ENCODE data around the gene MTUS2.
"Not testable (repeated sequence)": the region's sequence is repeated elsewhere in the genome, so short reads cannot be mapped to it uniquely, and the experiment has no call there.

The MTUS2 gene

DNA sequence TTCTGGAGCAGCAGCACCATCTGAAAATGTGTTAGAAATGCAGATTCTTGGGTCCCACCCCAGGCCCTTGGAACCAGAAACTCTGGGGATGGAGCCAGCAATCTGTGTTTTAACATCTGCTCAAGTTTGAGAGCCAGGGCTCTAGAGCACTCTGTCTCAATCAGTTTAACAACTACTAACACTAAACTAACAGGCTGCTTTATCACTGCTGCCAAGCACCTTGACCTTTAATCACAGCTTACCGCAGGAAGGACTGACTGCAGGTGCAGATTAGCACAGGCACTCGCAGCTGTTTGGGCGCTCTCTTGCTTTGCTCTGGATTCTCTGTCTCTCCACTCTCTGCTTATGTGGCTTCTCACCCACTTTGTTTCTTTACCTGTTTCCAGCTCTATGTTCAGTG, 163.5 kb downstream of the MTUS2 start:
- in situ Hi-C loops (cut with HindIII; ENCODE audit: low pct_unique_long_range_greater_than_20kb, low sequenced_read_pairs), result no loop called here
- no peak for TF ChIP-seq JUND (IDR thresholded peaks at IDR 0.05; ENCODE audit: low read depth)
- no peak for DNase-seq (ENCODE audit: low read depth in 1 of 2, low spot score in 1 of 2)

DNA sequence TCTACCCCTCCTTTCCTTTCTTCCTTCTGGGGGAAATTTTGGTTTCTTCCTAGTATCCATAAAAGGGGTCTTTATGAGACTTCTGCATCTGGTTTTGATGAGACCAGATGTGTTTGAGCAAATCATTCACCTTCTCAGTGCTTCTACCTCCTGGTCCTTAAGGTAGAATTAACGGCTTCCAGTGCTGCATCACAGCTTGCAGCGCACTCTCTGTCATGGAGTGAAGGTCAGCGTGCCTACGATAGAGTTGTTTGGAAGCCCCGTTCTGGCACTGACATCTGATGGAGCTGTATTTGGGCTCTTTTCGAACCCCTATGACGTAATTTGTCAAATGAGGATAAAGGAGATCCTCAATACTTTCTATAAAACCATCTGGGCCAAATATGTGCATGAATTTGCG, 164.2 kb downstream of the MTUS2 start:
- in situ Hi-C loops (cut with HindIII; ENCODE audit: low pct_unique_long_range_greater_than_20kb, low sequenced_read_pairs), result no loop called here
- no peak for TF ChIP-seq JUND (IDR thresholded peaks at IDR 0.05; ENCODE audit: low read depth)

DNA sequence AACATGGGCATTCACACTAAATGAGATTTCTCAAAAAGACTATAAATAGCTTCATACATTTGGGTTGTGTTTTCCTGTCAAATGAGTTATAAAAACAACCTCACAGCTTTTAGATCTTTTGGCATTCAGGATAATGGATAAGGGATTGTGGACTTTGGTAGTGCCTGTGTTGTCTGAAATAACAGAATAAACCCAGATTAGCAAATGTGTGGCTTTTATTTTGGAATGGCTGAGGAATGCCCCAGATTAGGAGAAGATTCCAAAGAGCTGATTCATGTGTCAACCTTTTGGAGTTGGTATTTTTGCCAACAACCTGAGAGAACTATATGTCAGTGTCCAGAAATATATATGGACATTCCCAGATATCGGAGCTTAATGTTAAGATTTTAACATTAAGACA, 164.7 kb downstream of the MTUS2 start:
- in situ Hi-C loops (cut with HindIII; ENCODE audit: low pct_unique_long_range_greater_than_20kb, low sequenced_read_pairs), result no loop called here
- TF ChIP-seq JUND (IDR thresholded peaks at IDR 0.05; ENCODE audit: low read depth), result no peak
- DNase-seq (ENCODE audit: low read depth in 1 of 2, low spot score in 1 of 2), result no peak

More for the DNA sequence above, 164.2 kb downstream of the MTUS2 start:
- DNase-seq (ENCODE audit: low read depth in 1 of 2, low spot score in 1 of 2), result no peak

DNA sequence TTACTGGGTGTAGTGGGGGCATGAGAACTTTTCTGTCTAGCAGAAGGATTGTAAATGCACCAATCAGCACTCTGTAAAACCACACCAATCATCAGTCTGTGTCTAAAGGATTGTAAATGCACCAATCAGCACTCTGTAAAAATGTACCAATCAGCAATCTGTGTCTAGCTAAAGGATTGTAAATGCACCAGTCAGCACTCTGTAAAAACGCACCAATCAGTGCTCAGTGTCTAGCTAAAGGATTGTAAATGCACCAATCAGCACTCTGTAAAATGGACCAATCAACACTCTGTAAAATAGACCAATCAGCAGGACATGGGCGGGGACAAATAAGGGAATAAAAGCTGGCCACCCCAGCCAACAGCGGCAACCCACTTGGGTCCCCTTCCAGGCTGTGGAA, 170.2 kb downstream of the MTUS2 start:
- DNase-seq (ENCODE audit: low read depth in 1 of 2, low spot score in 1 of 2); in situ Hi-C loops (cut with HindIII; ENCODE audit: low pct_unique_long_range_greater_than_20kb, low sequenced_read_pairs): not testable (repeated sequence)

DNA sequence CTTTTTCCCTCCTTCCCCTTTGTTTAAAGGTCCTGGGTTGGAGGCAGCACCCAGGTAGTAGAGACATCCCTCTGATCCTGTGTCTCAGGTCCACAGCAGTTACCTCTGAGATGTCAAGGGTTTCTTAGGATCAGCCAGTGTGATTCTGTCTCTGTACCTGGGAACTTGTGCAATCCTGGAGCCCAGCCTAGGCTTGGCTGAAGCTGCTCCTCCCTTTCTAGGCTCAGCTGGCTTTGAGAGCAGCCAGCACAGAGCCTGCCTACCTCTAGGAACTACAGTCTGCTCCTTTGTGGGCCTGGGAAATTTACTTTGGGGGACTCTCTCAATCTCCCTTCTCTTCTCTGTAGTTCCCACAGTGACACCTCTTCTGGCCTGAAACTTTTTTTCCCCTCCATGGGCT, 171.6 kb downstream of the MTUS2 start:
- DNase-seq (ENCODE audit: low read depth in 1 of 2, low spot score in 1 of 2), result no peak
- in situ Hi-C loops (cut with HindIII; ENCODE audit: low pct_unique_long_range_greater_than_20kb, low sequenced_read_pairs), result no loop called here
- no peak for TF ChIP-seq JUND (IDR thresholded peaks at IDR 0.05; ENCODE audit: low read depth)

DNA sequence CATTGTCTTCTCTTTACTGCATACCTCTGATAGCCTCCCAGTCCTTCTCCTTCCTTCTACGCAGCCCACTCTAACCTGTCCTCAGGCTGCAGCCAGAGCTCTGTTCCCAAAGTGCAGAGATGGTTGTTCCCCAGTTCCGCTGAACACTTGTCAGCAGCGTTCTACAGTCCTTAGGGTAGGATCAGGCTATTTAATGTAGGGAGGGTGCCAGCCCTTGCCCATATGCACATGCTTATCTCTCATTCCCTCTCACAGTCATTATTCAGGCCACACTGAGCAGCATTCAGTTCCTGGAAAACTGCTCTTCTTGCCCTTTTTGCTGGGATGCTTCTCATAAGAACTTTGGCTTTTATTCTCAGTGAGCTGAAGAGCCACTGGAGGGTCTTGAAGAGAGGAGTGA, 180.7 kb downstream of the MTUS2 start:
- in situ Hi-C loops (cut with HindIII; ENCODE audit: low pct_unique_long_range_greater_than_20kb, low sequenced_read_pairs), result no loop called here
- no peak for DNase-seq (ENCODE audit: low read depth in 1 of 2, low spot score in 1 of 2)
- no peak for TF ChIP-seq JUND (IDR thresholded peaks at IDR 0.05; ENCODE audit: low read depth)

DNA sequence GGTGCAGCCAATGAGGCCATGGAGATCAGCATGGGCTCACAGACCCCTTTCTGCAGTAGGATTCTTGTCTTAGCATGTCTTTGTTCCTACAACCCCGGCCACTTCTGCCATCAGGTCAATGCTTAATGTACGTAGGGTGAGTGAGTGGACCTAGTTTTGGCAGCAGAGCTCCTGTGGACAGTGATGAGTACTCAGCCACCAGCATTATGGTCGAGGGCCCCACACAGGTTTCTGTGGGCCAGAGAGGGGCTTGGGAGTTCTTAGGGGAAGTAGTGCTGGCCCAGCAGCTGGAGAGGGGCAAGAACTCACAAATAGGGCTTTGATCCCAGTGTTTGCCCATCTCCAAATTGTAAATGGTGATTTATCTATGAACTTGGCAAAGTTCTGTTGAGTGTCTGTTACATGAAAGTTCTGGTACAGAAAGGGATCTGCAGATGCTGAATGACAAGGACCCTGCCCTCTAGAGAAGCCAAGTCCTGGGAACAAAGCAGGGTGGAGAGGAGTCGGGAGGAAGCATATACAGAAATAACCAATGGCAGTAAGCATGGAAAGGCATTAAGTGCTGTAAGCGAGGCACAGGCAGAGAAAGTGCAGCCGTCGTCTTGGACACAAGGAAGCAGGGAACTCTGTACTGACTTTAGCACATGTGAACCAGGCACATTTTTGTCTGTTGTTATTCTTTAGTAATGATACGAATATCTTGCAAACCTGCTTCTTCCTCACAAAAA, 185.1 kb downstream of the MTUS2 start:
- TF ChIP-seq JUND (IDR thresholded peaks at IDR 0.05; ENCODE audit: low read depth), result no peak
- DNase-seq (ENCODE audit: low read depth in 1 of 2, low spot score in 1 of 2), result no peak
- in situ Hi-C loops (cut with HindIII; ENCODE audit: low pct_unique_long_range_greater_than_20kb, low sequenced_read_pairs), result no loop called here

DNA sequence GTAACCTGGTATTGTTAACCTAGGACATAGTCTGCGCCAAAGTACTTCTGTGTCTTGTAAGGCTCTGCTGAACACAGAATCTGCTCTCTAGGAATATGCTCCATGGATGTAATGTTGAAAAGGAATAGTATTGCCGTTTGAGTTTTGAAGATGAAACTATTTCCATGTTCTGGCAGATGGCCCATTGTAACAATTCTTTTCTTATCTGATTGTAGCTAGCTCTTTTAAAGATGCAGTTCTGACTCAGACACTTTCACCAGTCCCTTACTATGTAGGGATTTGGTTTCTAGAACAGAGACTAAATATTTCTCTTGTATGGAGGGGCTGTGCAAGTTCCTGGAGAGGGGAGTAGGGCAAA, 185.6 kb downstream of the MTUS2 start:
- TF ChIP-seq JUND (IDR thresholded peaks at IDR 0.05; ENCODE audit: low read depth), result no peak
- DNase-seq (ENCODE audit: low read depth in 1 of 2, low spot score in 1 of 2), result no peak
- in situ Hi-C loops (cut with HindIII; ENCODE audit: low pct_unique_long_range_greater_than_20kb, low sequenced_read_pairs), result no loop called here

DNA sequence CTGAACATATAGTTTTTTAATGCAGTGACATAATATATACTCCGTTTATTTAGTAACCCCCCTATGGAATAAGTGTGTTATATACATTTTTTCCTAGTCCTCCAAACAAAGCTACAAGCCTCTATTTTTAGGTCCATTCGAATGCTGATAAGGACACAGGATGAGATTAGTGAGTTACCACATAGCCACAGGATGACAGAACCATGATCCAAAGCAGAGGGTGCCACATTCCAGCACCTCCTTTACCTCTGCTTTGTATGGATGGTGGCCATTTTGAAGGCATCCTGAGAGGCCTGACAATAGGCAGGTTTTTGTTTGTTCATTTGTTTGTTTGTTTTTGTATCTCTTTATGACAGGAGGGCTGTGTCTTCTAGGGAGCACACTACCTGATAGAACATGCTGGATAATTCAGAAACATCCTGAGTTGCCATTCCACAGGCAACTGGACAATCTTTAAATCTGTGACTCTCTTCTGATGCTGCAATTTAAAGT, 186.3 kb downstream of the MTUS2 start:
- in situ Hi-C loops (cut with HindIII; ENCODE audit: low pct_unique_long_range_greater_than_20kb, low sequenced_read_pairs), result no loop called here
- TF ChIP-seq JUND (IDR thresholded peaks at IDR 0.05; ENCODE audit: low read depth), result no peak
- no peak for DNase-seq (ENCODE audit: low read depth in 1 of 2, low spot score in 1 of 2)

DNA sequence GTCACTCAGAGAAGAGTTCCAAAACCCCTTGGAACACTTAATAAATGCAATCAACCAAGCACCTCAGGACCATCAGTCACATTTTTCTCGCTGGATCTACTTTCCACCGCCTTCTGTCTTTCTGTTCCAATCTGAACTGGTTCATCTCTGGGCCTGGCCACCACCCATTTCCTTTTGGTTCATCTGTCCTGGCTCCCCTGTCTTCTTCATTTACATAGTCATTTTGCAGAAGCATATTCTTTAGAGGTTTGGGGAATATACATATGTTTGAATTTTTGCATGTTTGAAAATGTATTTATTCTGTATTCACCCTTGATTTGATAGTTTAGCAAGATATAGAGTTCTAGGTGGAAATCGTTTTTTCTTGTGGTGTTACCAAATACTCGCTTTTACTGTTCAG, 188.2 kb downstream of the MTUS2 start:
- DNase-seq (ENCODE audit: low read depth in 1 of 2, low spot score in 1 of 2), result no peak
- in situ Hi-C loops (cut with HindIII; ENCODE audit: low pct_unique_long_range_greater_than_20kb, low sequenced_read_pairs), result no loop called here
- TF ChIP-seq JUND (IDR thresholded peaks at IDR 0.05; ENCODE audit: low read depth), result no peak

DNA sequence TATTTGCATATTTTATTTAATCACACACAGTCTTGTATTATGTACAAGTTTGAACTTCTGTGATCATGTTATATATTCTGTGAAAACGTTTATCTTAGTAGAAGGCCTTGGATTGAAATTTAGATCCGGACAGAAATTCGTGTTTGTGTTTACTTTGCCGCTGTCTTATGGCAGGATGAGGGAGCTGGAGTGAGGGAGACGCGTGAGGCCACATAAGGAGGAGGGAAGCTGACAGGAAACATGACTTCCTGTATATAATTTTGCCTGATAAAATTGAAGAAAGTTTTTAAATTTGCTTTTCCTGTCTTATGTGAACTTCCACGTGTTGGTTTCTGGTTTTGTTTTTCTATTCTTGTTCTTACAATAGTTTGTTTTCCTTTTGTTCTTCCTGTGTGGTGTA, 200.2 kb downstream of the MTUS2 start:
- DNase-seq (ENCODE audit: low read depth in 1 of 2, low spot score in 1 of 2), result no peak
- in situ Hi-C loops (cut with HindIII; ENCODE audit: low pct_unique_long_range_greater_than_20kb, low sequenced_read_pairs), result no loop called here
- TF ChIP-seq JUND (IDR thresholded peaks at IDR 0.05; ENCODE audit: low read depth), result no peak

DNA sequence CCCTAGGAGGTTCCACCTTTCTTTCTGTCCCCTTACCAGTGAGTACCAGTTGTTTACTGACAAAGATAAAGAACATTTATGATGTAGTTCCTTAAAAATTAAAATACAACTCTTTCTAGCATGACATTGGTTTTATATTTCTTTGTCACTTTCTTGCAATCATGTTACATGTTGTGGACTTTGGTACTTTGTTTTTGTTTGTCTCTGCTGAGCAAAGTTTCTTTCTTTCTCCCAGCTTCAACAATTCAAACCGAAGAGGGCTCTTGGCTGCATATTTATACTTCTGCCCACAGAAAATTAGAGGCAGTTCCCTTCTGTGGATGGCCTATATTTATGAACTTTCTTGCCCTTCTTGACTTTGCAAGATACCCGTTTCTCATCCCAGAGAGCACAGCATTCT, 201.2 kb downstream of the MTUS2 start:
- DNase-seq (ENCODE audit: low read depth in 1 of 2, low spot score in 1 of 2), result no peak
- in situ Hi-C loops (cut with HindIII; ENCODE audit: low pct_unique_long_range_greater_than_20kb, low sequenced_read_pairs), result no loop called here
- TF ChIP-seq JUND (IDR thresholded peaks at IDR 0.05; ENCODE audit: low read depth), result no peak

DNA sequence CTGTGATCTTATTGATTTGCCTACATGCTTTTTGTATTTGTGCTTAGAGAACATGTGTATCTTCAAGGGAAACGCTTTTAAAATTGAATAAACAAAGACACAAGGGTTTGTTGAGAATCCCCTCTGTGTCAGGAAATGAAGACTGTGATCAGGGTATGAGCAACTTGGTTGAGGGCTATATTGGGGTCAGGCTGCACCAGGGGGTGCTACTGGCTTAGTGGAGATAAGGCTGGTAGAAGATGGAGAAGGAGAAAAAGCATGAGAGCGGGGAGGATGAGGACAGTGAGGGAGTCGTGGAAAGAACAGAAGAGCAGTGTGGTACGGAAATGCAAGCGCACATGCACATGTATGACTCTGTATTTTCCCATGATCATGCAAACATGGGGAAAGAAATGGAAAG, 201.6 kb downstream of the MTUS2 start:
- no peak for TF ChIP-seq JUND (IDR thresholded peaks at IDR 0.05; ENCODE audit: low read depth)
- in situ Hi-C loops (cut with HindIII; ENCODE audit: low pct_unique_long_range_greater_than_20kb, low sequenced_read_pairs), result no loop called here
- DNase-seq (ENCODE audit: low read depth in 1 of 2, low spot score in 1 of 2), result no peak

DNA sequence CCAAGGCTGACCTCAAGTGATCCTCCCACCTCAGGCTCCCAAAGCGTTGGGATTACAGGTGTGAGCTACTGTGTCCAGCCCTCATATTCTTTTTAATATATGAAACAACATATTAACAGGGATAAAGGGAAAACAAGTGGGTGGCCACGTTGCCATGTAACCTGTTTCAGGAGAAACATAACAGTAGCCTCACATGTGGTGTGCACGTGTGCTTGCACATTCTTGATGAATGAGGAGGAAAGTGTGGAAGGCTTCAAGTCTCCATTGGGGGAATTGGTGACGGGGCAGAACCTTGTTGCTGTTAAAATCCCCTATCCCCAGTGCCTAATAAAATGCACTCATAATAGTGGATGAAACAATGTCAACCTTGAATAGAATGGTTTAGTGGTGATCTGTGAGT, 202.3 kb downstream of the MTUS2 start:
- no peak for DNase-seq (ENCODE audit: low read depth in 1 of 2, low spot score in 1 of 2)
- no peak for TF ChIP-seq JUND (IDR thresholded peaks at IDR 0.05; ENCODE audit: low read depth)
- in situ Hi-C loops (cut with HindIII; ENCODE audit: low pct_unique_long_range_greater_than_20kb, low sequenced_read_pairs), result no loop called here
